ENCODE results near the gene ELOVL6.

The ELOVL6 gene

GRCh38 chr4:110008540-110008939 lies 189.9 kb downstream of the ELOVL6 start:
- Histone ChIP-seq H3K27ac (ENCODE audit: low read depth, low read length) (no peak overlapping the region), H3K4me1 (ENCODE audit: control insufficient read depth, insufficient read depth, low read length) (peaks cover 5% of the 10 kb centered on the region; the same call in 1 of the 2 replicates), H3K9ac (ENCODE audit: low read length) (no peak overlapping the region), H3K9me3 (ENCODE audit: control insufficient read depth, insufficient read depth, low read depth, low read length) (no peaks in the 10 kb centered on the region), H3K4me3 (ENCODE audit: low read depth, low read length) (no peak overlapping the region), H3K27me3 (ENCODE audit: control insufficient read depth, insufficient read depth, low read length) (no peaks in the 10 kb centered on the region), H3K36me3 (ENCODE audit: control insufficient read depth, insufficient read depth, low read length) (no peaks in the 10 kb centered on the region)

GRCh38 chr4:110007217-110007616 lies 191.2 kb downstream of the ELOVL6 start:
- H3K4me3 ChIP-seq (ENCODE audit: low read depth, low read length): no peak overlapping the region
- no peaks in the 10 kb centered on the region for H3K27me3 ChIP-seq (ENCODE audit: control insufficient read depth, insufficient read depth, low read length)
- no peak overlapping the region for H3K27ac ChIP-seq (ENCODE audit: low read depth, low read length)
- no peak overlapping the region for H3K9ac ChIP-seq (ENCODE audit: low read length)
- H3K4me1 ChIP-seq (ENCODE audit: control insufficient read depth, insufficient read depth, low read length): peaks cover 5% of the 10 kb centered on the region; the same call in 1 of the 2 replicates
- H3K9me3 ChIP-seq (ENCODE audit: control insufficient read depth, insufficient read depth, low read depth, low read length): no peaks in the 10 kb centered on the region
- no peaks in the 10 kb centered on the region for H3K36me3 ChIP-seq (ENCODE audit: control insufficient read depth, insufficient read depth, low read length)

- H3K9ac ChIP-seq (ENCODE audit: low read length): no peak overlapping the region
- no peaks in the 10 kb centered on the region for H3K27me3 ChIP-seq (ENCODE audit: control insufficient read depth, insufficient read depth, low read length)
- no peak overlapping the region for H3K27ac ChIP-seq (ENCODE audit: low read depth, low read length)
- peaks cover 5% of the 10 kb centered on the region; the same call in 1 of the 2 replicates for H3K4me1 ChIP-seq (ENCODE audit: control insufficient read depth, insufficient read depth, low read length)
- no peaks in the 10 kb centered on the region for H3K36me3 ChIP-seq (ENCODE audit: control insufficient read depth, insufficient read depth, low read length)
- H3K9me3 ChIP-seq (ENCODE audit: control insufficient read depth, insufficient read depth, low read depth, low read length): no peaks in the 10 kb centered on the region
- no peak overlapping the region for H3K4me3 ChIP-seq (ENCODE audit: low read depth, low read length)
Measured at GRCh38 chr4:110005461-110006056, 192.9 kb downstream of the ELOVL6 start.

- H3K9ac ChIP-seq (ENCODE audit: low read length): no peak overlapping the region
- peaks cover 4% of the 10 kb centered on the region; the same call in 1 of the 2 replicates for H3K4me1 ChIP-seq (ENCODE audit: control insufficient read depth, insufficient read depth, low read length)
- no peaks in the 10 kb centered on the region for H3K9me3 ChIP-seq (ENCODE audit: control insufficient read depth, insufficient read depth, low read depth, low read length)
- H3K36me3 ChIP-seq (ENCODE audit: control insufficient read depth, insufficient read depth, low read length): no peaks in the 10 kb centered on the region
- no peak overlapping the region for H3K27ac ChIP-seq (ENCODE audit: low read depth, low read length)
- no peaks in the 10 kb centered on the region for H3K27me3 ChIP-seq (ENCODE audit: control insufficient read depth, insufficient read depth, low read length)
- H3K4me3 ChIP-seq (ENCODE audit: low read depth, low read length): no peak overlapping the region
Measured at GRCh38 chr4:110004556-110004955, 193.9 kb downstream of the ELOVL6 start.

GRCh38 chr4:110003401-110004187 lies 194.8 kb downstream of the ELOVL6 start:
- H3K4me3 ChIP-seq (ENCODE audit: low read depth, low read length): no peak overlapping the region
- H3K9me3 ChIP-seq (ENCODE audit: control insufficient read depth, insufficient read depth, low read depth, low read length): no peaks in the 10 kb centered on the region
- no peaks in the 10 kb centered on the region for H3K36me3 ChIP-seq (ENCODE audit: control insufficient read depth, insufficient read depth, low read length)
- H3K4me1 ChIP-seq (ENCODE audit: control insufficient read depth, insufficient read depth, low read length): no peaks in the 10 kb centered on the region
- no peak overlapping the region for H3K27ac ChIP-seq (ENCODE audit: low read depth, low read length)
- no peaks in the 10 kb centered on the region for H3K27me3 ChIP-seq (ENCODE audit: control insufficient read depth, insufficient read depth, low read length)
- H3K9ac ChIP-seq (ENCODE audit: low read length): no peak overlapping the region

- H3K9me3 ChIP-seq (ENCODE audit: control insufficient read depth, insufficient read depth, low read depth, low read length): no peaks in the 10 kb centered on the region
- H3K4me3 ChIP-seq (ENCODE audit: low read depth, low read length): no peak overlapping the region
- no peaks in the 10 kb centered on the region for H3K27me3 ChIP-seq (ENCODE audit: control insufficient read depth, insufficient read depth, low read length)
- H3K27ac ChIP-seq (ENCODE audit: low read depth, low read length): no peak overlapping the region
- H3K9ac ChIP-seq (ENCODE audit: low read length): no peak overlapping the region
- no peaks in the 10 kb centered on the region for H3K36me3 ChIP-seq (ENCODE audit: control insufficient read depth, insufficient read depth, low read length)
- no peaks in the 10 kb centered on the region for H3K4me1 ChIP-seq (ENCODE audit: control insufficient read depth, insufficient read depth, low read length)
Measured at GRCh38 chr4:110002326-110002725, 196.1 kb downstream of the ELOVL6 start.

- Histone ChIP-seq H3K4me1 (ENCODE audit: control insufficient read depth, insufficient read depth, low read length) (no peaks in the 10 kb centered on the region), H3K4me3 (ENCODE audit: low read depth, low read length) (no peak overlapping the region), H3K36me3 (ENCODE audit: control insufficient read depth, insufficient read depth, low read length) (no peaks in the 10 kb centered on the region), H3K27me3 (ENCODE audit: control insufficient read depth, insufficient read depth, low read length) (no peaks in the 10 kb centered on the region), H3K9ac (ENCODE audit: low read length) (no peak overlapping the region), H3K27ac (ENCODE audit: low read depth, low read length) (no peak overlapping the region), H3K9me3 (ENCODE audit: control insufficient read depth, insufficient read depth, low read depth, low read length) (no peaks in the 10 kb centered on the region)
Measured at GRCh38 chr4:109999585-109999912, 198.9 kb downstream of the ELOVL6 start.

- no peaks in the 10 kb centered on the region for H3K9me3 ChIP-seq (ENCODE audit: control insufficient read depth, insufficient read depth, low read depth, low read length)
- H3K4me1 ChIP-seq (ENCODE audit: control insufficient read depth, insufficient read depth, low read length): no peaks in the 10 kb centered on the region
- no peaks in the 10 kb centered on the region for H3K36me3 ChIP-seq (ENCODE audit: control insufficient read depth, insufficient read depth, low read length)
- H3K27me3 ChIP-seq (ENCODE audit: control insufficient read depth, insufficient read depth, low read length): no peaks in the 10 kb centered on the region
- H3K9ac ChIP-seq (ENCODE audit: low read length): no peak overlapping the region
- no peak overlapping the region for H3K27ac ChIP-seq (ENCODE audit: low read depth, low read length)
- no peak overlapping the region for H3K4me3 ChIP-seq (ENCODE audit: low read depth, low read length)
Measured at GRCh38 chr4:109998867-109999584, 199.4 kb downstream of the ELOVL6 start.

- Histone ChIP-seq H3K27me3 (ENCODE audit: control insufficient read depth, insufficient read depth, low read length) (no peaks in the 10 kb centered on the region), H3K27ac (ENCODE audit: low read depth, low read length) (no peak overlapping the region), H3K4me1 (ENCODE audit: control insufficient read depth, insufficient read depth, low read length) (no peaks in the 10 kb centered on the region), H3K9me3 (ENCODE audit: control insufficient read depth, insufficient read depth, low read depth, low read length) (no peaks in the 10 kb centered on the region), H3K36me3 (ENCODE audit: control insufficient read depth, insufficient read depth, low read length) (no peaks in the 10 kb centered on the region), H3K9ac (ENCODE audit: low read length) (no peak overlapping the region), H3K4me3 (ENCODE audit: low read depth, low read length) (no peak overlapping the region)
Measured at GRCh38 chr4:109996526-109996925, 201.9 kb downstream of the ELOVL6 start.

Measured in HUES6 (cell line).